NCI-H2107 (cell line): ENCODE data around the gene COL24A1.
"Not testable (repeated sequence)": the region's sequence is repeated elsewhere in the genome, so short reads cannot be mapped to it uniquely, and the experiment has no call there.

ENCODE experiments used
- DNase-seq: peaks from one replicate; lab custom pipeline; 2025; lab: John Stamatoyannopoulos, UW

The COL24A1 gene

GRCh38 chr1:86152887-86153286 is 3.7 kb downstream of the COL24A1 start:
- no peak for DNase-seq

- DNase-seq, result no peak
These were observed 5.1 kb downstream of the COL24A1 start for GRCh38 chr1:86151427-86151826.

GRCh38 chr1:86150553-86151055 is 6.0 kb downstream of the COL24A1 start:
- DNase-seq, result no peak

GRCh38 chr1:86149591-86149990 is 7.0 kb downstream of the COL24A1 start:
- DNase-seq, result no peak

- DNase-seq, result no peak
These were observed 8.8 kb downstream of the COL24A1 start for GRCh38 chr1:86147755-86148154.

- no peak for DNase-seq
These were observed 10.0 kb downstream of the COL24A1 start for GRCh38 chr1:86146566-86146965.

- no peak for DNase-seq
These were observed 16.2 kb downstream of the COL24A1 start for GRCh38 chr1:86140281-86140880.

- DNase-seq, result no peak
These were observed 17.8 kb downstream of the COL24A1 start for GRCh38 chr1:86138746-86139145.

GRCh38 chr1:86137436-86137835 is 19.1 kb downstream of the COL24A1 start:
- DNase-seq, result no peak

- no peak for DNase-seq
These were observed 37.3 kb downstream of the COL24A1 start for GRCh38 chr1:86119214-86119764.

GRCh38 chr1:86114816-86115400 is 41.7 kb downstream of the COL24A1 start:
- DNase-seq, result no peak

- DNase-seq, result no peak
These were observed 42.3 kb downstream of the COL24A1 start for GRCh38 chr1:86114236-86114635.

GRCh38 chr1:86111590-86111989 is 45.0 kb downstream of the COL24A1 start:
- not testable (repeated sequence) for DNase-seq

- no peak for DNase-seq
These were observed 46.0 kb downstream of the COL24A1 start for GRCh38 chr1:86110451-86111129.

GRCh38 chr1:86105533-86105866 is 51.1 kb downstream of the COL24A1 start:
- DNase-seq, result no peak

- no peak for DNase-seq
These were observed 51.7 kb downstream of the COL24A1 start for GRCh38 chr1:86104606-86105532.

GRCh38 chr1:86101616-86102015 is 55.0 kb downstream of the COL24A1 start:
- no peak for DNase-seq

- DNase-seq, result no peak
These were observed 56.2 kb downstream of the COL24A1 start for GRCh38 chr1:86100401-86100800.

GRCh38 chr1:86089765-86090164 is 66.8 kb downstream of the COL24A1 start:
- no peak for DNase-seq

- no peak for DNase-seq
These were observed 70.7 kb downstream of the COL24A1 start for GRCh38 chr1:86085741-86086409.

- no peak for DNase-seq
These were observed 71.6 kb downstream of the COL24A1 start for GRCh38 chr1:86084998-86085397.

- no peak for DNase-seq
These were observed 74.4 kb downstream of the COL24A1 start for GRCh38 chr1:86082183-86082582.
